WTC11 (cell line): ENCODE data around the gene CNTNAP5. TPM values are rescaled to one million over a fixed set of nuclear protein-coding genes. Genes with fewer than 3 reads are reported as not detected.

Experiments
- ATAC-seq: fragments of 200-7000 bp; cut with Tn5 transposase; 2 replicates; pipeline ENCODE4 v1.10.0; 2021; ENCODE audit warnings: mild to moderate bottlenecking, moderate library complexity
- CTCF ChIA-PET: fragments of 300-600 bp; sonication (Branson Sonifier 250); formaldehyde crosslinking; loops from one replicate; lab custom pipeline; 2021; ENCODE audit warnings: antibody characterized with exemption; lab: Charles Lee
- POLR2A ChIA-PET: fragments of 350-600 bp; sonication (Branson Sonifier 250); formaldehyde crosslinking; loops from one replicate; lab custom pipeline; 2021; ENCODE audit warnings: antibody characterized with exemption; lab: Charles Lee
- DNase-seq: peaks from one replicate; pipeline ENCODE4 v3.0.0; 2021; ENCODE audit warnings: low spot score
- H3K27ac Mint-ChIP-seq: 2 replicates; pipeline ENCODE4 v1.8.0; 2021; ENCODE audit warnings: mixed read lengths
- H3K27me3 Mint-ChIP-seq: 2 replicates; pipeline ENCODE4 v1.8.0; 2021; ENCODE audit warnings: low read depth, mild to moderate bottlenecking, moderate library complexity, mixed read lengths
- H3K36me3 Mint-ChIP-seq: 2 replicates; pipeline ENCODE4 v1.8.0; 2021; ENCODE audit warnings: mixed read lengths
- H3K4me1 Mint-ChIP-seq: 2 replicates; pipeline ENCODE4 v1.8.0; 2022; ENCODE audit warnings: mixed read lengths
- H3K4me3 Mint-ChIP-seq: 2 replicates; pipeline ENCODE4 v1.8.0; 2021; ENCODE audit warnings: mild to moderate bottlenecking, moderate library complexity, mixed read lengths
- H3K9me3 Mint-ChIP-seq: 2 replicates; pipeline ENCODE4 v1.8.0; 2021; ENCODE audit warnings: mixed read lengths
- ATF1 ChIP-seq: sonication (generic); formaldehyde crosslinking; IDR thresholded peaks from 2 replicates; pipeline ENCODE4 v1.8.1; 2023; ENCODE audit warnings: mild to moderate bottlenecking, moderate library complexity, missing genetic modification reagents
- ETV6 ChIP-seq: sonication (generic); formaldehyde crosslinking; IDR thresholded peaks from 2 replicates; pipeline ENCODE4 v1.8.1; 2022; ENCODE audit warnings: mild to moderate bottlenecking, missing genetic modification reagents
- FOXP1 ChIP-seq: sonication (generic); formaldehyde crosslinking; IDR thresholded peaks from 2 replicates; pipeline ENCODE4 v1.8.0; 2022; ENCODE audit warnings: missing genetic modification reagents, mild to moderate bottlenecking, moderate library complexity, borderline replicate concordance
- GTF2I ChIP-seq: fragments of 250-450 bp; sonication (Bioruptor Pico); conservative IDR thresholded peaks from 2 replicates; pipeline ENCODE4 v1.4.0; 2021; ENCODE audit warnings: mild to moderate bottlenecking
- NR1H2 ChIP-seq: sonication (generic); formaldehyde crosslinking; IDR thresholded peaks from 2 replicates; pipeline ENCODE4 v1.9.0; 2021; ENCODE audit warnings: mild to moderate bottlenecking, moderate library complexity, missing genetic modification reagents
- NR3C1 ChIP-seq: sonication (generic); formaldehyde crosslinking; conservative IDR thresholded peaks from 2 replicates; pipeline ENCODE4 v1.8.1; 2023; ENCODE audit warnings: low read depth, mild to moderate bottlenecking, missing genetic modification reagents
- SMAD4 ChIP-seq: sonication (generic); formaldehyde crosslinking; IDR thresholded peaks from 2 replicates; pipeline ENCODE4 v1.8.0; 2022; ENCODE audit warnings: mild to moderate bottlenecking, missing genetic modification reagents
- TEAD4 ChIP-seq: sonication (generic); formaldehyde crosslinking; IDR thresholded peaks from 2 replicates; pipeline ENCODE4 v1.8.0; 2022; ENCODE audit warnings: mild to moderate bottlenecking, missing genetic modification reagents
- ZBTB21 ChIP-seq: sonication (generic); formaldehyde crosslinking; IDR thresholded peaks from 2 replicates; pipeline ENCODE4 v1.8.1; 2023; ENCODE audit warnings: mild to moderate bottlenecking, missing genetic modification reagents, borderline replicate concordance
- ZMAT4 ChIP-seq: fragments of 250-450 bp; sonication (Bioruptor Pico); IDR thresholded peaks from 2 replicates; pipeline ENCODE4 v1.9.0; 2021; ENCODE audit warnings: mild to moderate bottlenecking
- ZNF317 ChIP-seq: sonication (generic); formaldehyde crosslinking; IDR thresholded peaks from 2 replicates; pipeline ENCODE4 v1.8.1; 2023; ENCODE audit warnings: low read depth, mild to moderate bottlenecking, moderate library complexity, missing genetic modification reagents, borderline replicate concordance
- total RNA-seq: library from RNA; stranded (reverse); gene quantifications from 3 replicates; pipeline ENCODE4 v1.2.3, GENCODE V29; 2021
- TF ChIP-seq, protein P1 (sequence below): sonication (generic); formaldehyde crosslinking; IDR thresholded peaks from 2 replicates; pipeline ENCODE4 v1.8.1; 2023; ENCODE audit warnings: mild to moderate bottlenecking, missing genetic modification reagents
- TF ChIP-seq, protein P2 (sequence below): fragments of 250-450 bp; sonication (Bioruptor Pico); conservative IDR thresholded peaks from 2 replicates; pipeline ENCODE4 v1.9.0; 2021; ENCODE audit warnings: mild to moderate bottlenecking
- TF ChIP-seq, protein P3 (sequence below): sonication (generic); formaldehyde crosslinking; conservative IDR thresholded peaks from 2 replicates; pipeline ENCODE4 v1.8.1; 2023; ENCODE audit warnings: mild to moderate bottlenecking, low read depth, missing genetic modification reagents, moderate library complexity

CNTNAP5 gene
- total RNA-seq, 1 experiment from 2014 or later: 0.22 TPM

- TF ChIP-seq, protein P1, sequence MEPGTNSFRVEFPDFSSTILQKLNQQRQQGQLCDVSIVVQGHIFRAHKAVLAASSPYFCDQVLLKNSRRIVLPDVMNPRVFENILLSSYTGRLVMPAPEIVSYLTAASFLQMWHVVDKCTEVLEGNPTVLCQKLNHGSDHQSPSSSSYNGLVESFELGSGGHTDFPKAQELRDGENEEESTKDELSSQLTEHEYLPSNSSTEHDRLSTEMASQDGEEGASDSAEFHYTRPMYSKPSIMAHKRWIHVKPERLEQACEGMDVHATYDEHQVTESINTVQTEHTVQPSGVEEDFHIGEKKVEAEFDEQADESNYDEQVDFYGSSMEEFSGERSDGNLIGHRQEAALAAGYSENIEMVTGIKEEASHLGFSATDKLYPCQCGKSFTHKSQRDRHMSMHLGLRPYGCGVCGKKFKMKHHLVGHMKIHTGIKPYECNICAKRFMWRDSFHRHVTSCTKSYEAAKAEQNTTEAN: no peak
- TF ChIP-seq NR3C1 (CRISPR knock-in tag) (no peak), FOXP1 (CRISPR knock-in tag) (no peak)
Measured at GRCh38 chr2:124323321-124323720, 298.2 kb downstream of the CNTNAP5 start (continued).

GRCh38 chr2:124325667-124326440 lies 300.8 kb downstream of the CNTNAP5 start:
- DNase-seq (no peak), ATAC-seq (peak; percentile 35)
- Mint-ChIP-seq H3K4me3 (no peak overlapping the region), H3K4me1 (peaks cover 51% of the 10 kb centered on the region), H3K27ac (peak overlapping the region; percentile 66; the same call in 1 of the 2 replicates), H3K27me3 (no peaks in the 10 kb centered on the region), H3K36me3 (peaks cover 9% of the 10 kb centered on the region), H3K9me3 (peaks cover 13% of the 10 kb centered on the region; the same call in 1 of the 2 replicates)
- CTCF ChIA-PET: no interaction called here
- TF ChIP-seq ETV6 (CRISPR knock-in tag) (no peak), ZBTB21 (CRISPR knock-in tag) (no peak), TEAD4 (CRISPR knock-in tag) (no peak), GTF2I (CRISPR knock-in tag) (no peak), ZMAT4 (CRISPR knock-in tag) (no peak), NR1H2 (CRISPR knock-in tag) (no peak), SMAD4 (no peak)
- TF ChIP-seq, protein P2, sequence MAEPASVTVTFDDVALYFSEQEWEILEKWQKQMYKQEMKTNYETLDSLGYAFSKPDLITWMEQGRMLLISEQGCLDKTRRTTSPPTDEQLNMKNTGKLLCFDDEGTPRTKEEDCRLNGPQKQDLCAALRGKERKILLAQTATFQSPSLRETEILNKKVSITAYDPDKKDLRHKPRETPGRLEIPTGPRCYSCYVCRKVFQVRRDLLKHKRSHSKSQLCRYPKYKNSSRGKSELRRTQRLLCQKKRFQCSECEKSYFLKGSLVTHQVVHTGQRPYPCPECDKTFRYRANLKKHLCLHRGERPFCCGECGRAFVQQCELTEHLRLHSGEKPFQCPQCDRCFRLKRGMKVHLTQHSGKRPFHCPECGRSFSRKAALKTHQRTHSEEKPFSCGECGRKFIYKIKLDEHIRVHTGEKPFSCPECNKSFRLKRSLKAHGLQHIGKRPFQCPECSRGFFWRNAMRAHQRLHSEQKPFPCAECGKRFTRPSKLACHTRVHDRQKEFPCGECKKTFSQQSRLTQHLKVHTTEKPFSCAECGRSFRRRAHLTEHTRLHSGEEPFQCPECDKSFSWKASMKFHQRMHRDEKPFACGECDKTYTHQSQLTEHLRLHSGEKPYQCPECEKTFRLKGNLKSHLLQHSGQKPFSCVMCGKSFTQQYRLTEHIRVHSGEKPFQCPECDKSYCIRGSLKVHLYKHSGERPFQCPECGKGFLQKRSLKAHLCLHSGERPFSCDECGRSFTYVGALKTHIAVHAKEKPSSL (CRISPR knock-in tag): no peak
- TF ChIP-seq, protein P3, sequence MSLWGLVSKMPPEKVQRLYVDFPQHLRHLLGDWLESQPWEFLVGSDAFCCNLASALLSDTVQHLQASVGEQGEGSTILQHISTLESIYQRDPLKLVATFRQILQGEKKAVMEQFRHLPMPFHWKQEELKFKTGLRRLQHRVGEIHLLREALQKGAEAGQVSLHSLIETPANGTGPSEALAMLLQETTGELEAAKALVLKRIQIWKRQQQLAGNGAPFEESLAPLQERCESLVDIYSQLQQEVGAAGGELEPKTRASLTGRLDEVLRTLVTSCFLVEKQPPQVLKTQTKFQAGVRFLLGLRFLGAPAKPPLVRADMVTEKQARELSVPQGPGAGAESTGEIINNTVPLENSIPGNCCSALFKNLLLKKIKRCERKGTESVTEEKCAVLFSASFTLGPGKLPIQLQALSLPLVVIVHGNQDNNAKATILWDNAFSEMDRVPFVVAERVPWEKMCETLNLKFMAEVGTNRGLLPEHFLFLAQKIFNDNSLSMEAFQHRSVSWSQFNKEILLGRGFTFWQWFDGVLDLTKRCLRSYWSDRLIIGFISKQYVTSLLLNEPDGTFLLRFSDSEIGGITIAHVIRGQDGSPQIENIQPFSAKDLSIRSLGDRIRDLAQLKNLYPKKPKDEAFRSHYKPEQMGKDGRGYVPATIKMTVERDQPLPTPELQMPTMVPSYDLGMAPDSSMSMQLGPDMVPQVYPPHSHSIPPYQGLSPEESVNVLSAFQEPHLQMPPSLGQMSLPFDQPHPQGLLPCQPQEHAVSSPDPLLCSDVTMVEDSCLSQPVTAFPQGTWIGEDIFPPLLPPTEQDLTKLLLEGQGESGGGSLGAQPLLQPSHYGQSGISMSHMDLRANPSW (CRISPR knock-in tag): no peak
- POLR2A ChIA-PET: interaction anchor here (0.5 kb wide), 1 partner anchor 21 kb away, joined by 4 read pairs; no protein-coding TSS in a partner anchor

- TF ChIP-seq ATF1 (CRISPR knock-in tag) (no peak), ZNF317 (no peak)
- CTCF ChIA-PET: no interaction called here
Measured at GRCh38 chr2:124327303-124327702, 302.2 kb downstream of the CNTNAP5 start.

More at GRCh38 chr2:124327303-124327702, 302.2 kb downstream of the CNTNAP5 start:
- no peak for DNase-seq
- peak overlapping the region; percentile 1; the same call in 1 of the 2 replicates for H3K4me3 Mint-ChIP-seq
- peaks cover 9% of the 10 kb centered on the region for H3K36me3 Mint-ChIP-seq
- H3K27ac Mint-ChIP-seq: peak overlapping the region; percentile 71
- H3K9me3 Mint-ChIP-seq: peaks cover 13% of the 10 kb centered on the region; the same call in 1 of the 2 replicates
- peak; percentile 54 for ATAC-seq
- peaks cover 49% of the 10 kb centered on the region for H3K4me1 Mint-ChIP-seq
- no peaks in the 10 kb centered on the region for H3K27me3 Mint-ChIP-seq
- POLR2A ChIA-PET: no interaction called here
